ENCODE results near the gene UVRAG.

DNA sequence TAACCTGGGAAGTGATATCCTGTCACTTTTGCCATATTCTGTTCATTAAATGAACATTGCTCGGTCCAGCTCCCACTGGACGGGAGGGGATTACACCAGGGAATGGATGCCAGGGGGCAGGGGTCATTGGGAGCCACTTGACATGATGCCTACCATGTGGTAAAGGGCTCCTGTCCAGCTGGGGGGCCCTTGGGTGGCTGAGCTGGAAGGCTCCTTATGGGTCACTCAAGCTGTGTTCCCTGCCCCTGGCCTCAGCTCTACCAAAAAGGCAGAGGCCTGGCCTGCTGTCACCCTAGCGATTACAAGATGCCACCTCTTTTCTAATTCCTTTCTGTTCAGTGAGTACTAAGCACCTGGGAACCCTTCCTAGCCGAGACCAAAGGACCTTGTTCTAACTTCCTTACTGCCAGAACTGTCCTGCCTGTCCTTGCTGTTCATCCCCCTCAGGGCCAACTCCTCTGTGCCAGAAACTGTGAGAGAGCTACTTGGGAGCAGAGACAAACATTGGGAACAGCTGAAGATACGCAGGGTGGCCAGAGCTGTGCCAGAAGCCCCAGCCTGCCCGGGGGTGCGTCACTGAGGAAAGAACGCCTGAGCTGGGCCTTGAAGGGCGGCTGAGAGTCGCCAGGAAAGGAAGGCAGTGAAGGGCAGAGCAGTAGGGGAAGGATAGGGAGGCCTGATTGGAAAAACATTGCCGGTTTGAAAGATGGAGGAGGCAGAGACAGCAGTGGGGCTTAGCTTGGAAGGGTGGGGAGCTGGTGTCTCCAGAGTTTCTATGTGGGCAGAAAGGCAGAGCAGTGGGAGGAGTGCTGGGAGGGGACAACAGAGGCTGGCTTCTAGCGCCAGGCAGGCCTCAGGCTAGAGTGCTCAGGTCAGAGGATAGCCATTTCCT is 12.7 kb upstream of the UVRAG start:
- TF ChIP-seq CTCF (IDR thresholded peaks at IDR 0.05) (no peak), POLR2AphosphoS5 (IDR thresholded peaks at IDR 0.05) (no peak)

All from upper lobe of left lung (tissue), 4 donors.